Heart left ventricle (tissue), 16 donors: Measurements from ENCODE around the gene GAK. TPM values are rescaled to one million over a fixed set of nuclear protein-coding genes. Genes with fewer than 3 reads are reported as not detected.
"Not testable (repeated sequence)": the region's sequence is repeated elsewhere in the genome, so short reads cannot be mapped to it uniquely, and the experiment has no call there.

ENCODE experiments used
- ATAC-seq, 4 donors: fragments of 200-7000 bp; cut with Tn5 transposase; one replicate each; pipeline ENCODE4 v1.9.1; 2020 to 2022; ENCODE audit warnings: moderate library complexity in 4 of 4, mild to moderate bottlenecking in 3 of 4, moderate number of reproducible peaks in 1 of 4
- DNase-seq, 5 donors: peaks; one replicate each; pipeline ENCODE4 v3.0.0-alpha.2; 2020
- H3K27ac ChIP-seq, 12 donors: fragments of 200-600 bp; sonication (generic) in 4 of 12; one replicate each; pipeline versions ENCODE4 v1.5.0 to v1.8.0; 2016 to 2022; ENCODE audit warnings: mild to moderate bottlenecking in 2 of 12
- H3K27me3 ChIP-seq, 9 donors: fragments of 200-600 bp; sonication (generic) in 2 of 9; one replicate each; pipeline versions ENCODE4 v1.5.1 to v1.8.0; 2016 to 2022; ENCODE audit warnings: mild to moderate bottlenecking in 3 of 9
- H3K36me3 ChIP-seq, 9 donors: fragments of 200-600 bp; sonication (generic) in 2 of 9; one replicate each; pipeline versions ENCODE4 v1.5.0 to v1.8.0; 2018 to 2022; ENCODE audit warnings: mild to moderate bottlenecking in 2 of 9
- H3K4me1 ChIP-seq, 12 donors: fragments of 200-600 bp; sonication (generic) in 4 of 12; one replicate each; pipeline versions ENCODE4 v1.5.0 to v1.8.0; 2016 to 2022; ENCODE audit warnings: mild to moderate bottlenecking in 3 of 12
- H3K4me3 ChIP-seq, 12 donors: fragments of 200-600 bp; sonication (generic) in 4 of 12; one replicate each; pipeline versions ENCODE4 v1.5.0 to v1.8.0; 2017 to 2022; ENCODE audit warnings: mild to moderate bottlenecking in 9 of 12, moderate library complexity in 4 of 12
- H3K9me3 ChIP-seq, 12 donors: fragments of 200-600 bp; sonication (generic) in 4 of 12; one replicate each; pipeline versions ENCODE4 v1.5.0 to v1.8.0; 2016 to 2022; ENCODE audit warnings: mild to moderate bottlenecking in 1 of 12
- POLR2A ChIP-seq, 2 donors: fragments of 450-650 bp; IDR thresholded peaks; one replicate each; pipeline ENCODE4 v1.6.1; 2017; ENCODE audit warnings: antibody characterized with exemption in 2 of 2, mild to moderate bottlenecking in 2 of 2, moderate library complexity in 2 of 2
- WGBS, 4 donors: extraction: QIAGEN DNeasy Blood & Tissue Kit in 2 of 4; methylation state at CpG; one replicate each; pipeline versions ENCODE4 v1.1.5 to v1.1.7; 2013 to 2018; 5-methylcytosine and 5-hydroxymethylcytosine counted together
- intact Hi-C, 10 donors: fragments of 100-400 bp; cut with DNase I; formaldehyde crosslinking; loops; one replicate each; pipeline versions ENCODE4 v1.11.1 to v1.14.2; 2022
- long read RNA-seq, 3 donors: library from polyadenylated mRNA; unstranded; transcript quantifications; one replicate each; pipeline ENCODE4 v2.0.0, GENCODE V29; 2020 to 2021
- polyA plus RNA-seq, 2 donors: library from polyadenylated mRNA; stranded (reverse); fragments of 200-250 nt; gene quantifications; one replicate each; pipeline ENCODE4 v1.2.3, GENCODE V29; 2013
- total RNA-seq, 9 donors: library from RNA; depleted of rRNA in 2 of 9; stranded (reverse); fragments of >200 nt in 2 of 9; fragmentation: NEBNext Ultra II Directional in 3 of 9; extraction: Animal tissue kit (Norgen Biotek cat#: 25700) in 3 of 9; gene quantifications; one replicate each; pipeline versions ENCODE4 v1.1.0 to v1.2.4, GENCODE V29; 2016 to 2023
- TF ChIP-seq, protein P1 (sequence below), 12 donors: fragments of 200-600 bp; sonication (generic) in 4 of 12; IDR thresholded peaks; one replicate each; pipeline versions ENCODE4 v1.5.0 to v1.8.0; 2018 to 2022; ENCODE audit warnings: antibody characterized with exemption in 12 of 12, mild to moderate bottlenecking in 5 of 12
- donor health status: ischemic (EF 13 %, LVEDD 7.1; RV severe dilation, severe dysfunction).
- donor health status: healthy with polysubstance abuse.
- donor health status: DM: no; HTN: yes; CAD: no.
- donor health status: DM: no; HTN: no; CAD: no.
- donor health status: ischemic (EF 25% LVEDD 6.9; RV normal size, moderate dysfunction).
- donor health status: ischemic (EF 25% LVEDD 5.7; RV mildly dilated, moderate dysfunction).
- donor health status: healthy.
- donor health status: DM: yes; HTN: yes; CAD: no.
- donor health status: ischemic (EF 35%, LVEDD 5.7; RV mildly dilated, moderate dysfunction).
- donor health status: nonischemic (EF 11% LVEDD 7.7; RV severe dilation, severe dysfunction).
- donor health status: DM: yes; HTN: yes; CAD: no.
- donor health status: PGD.
- donor health status: ischemic (EF 29% LVEDD 5.4; RV normal size, mild dysfunction).
- donor health status: nonischemic (EF 23%, LVEDD 6.1; RV moderate dilation, normal function).

The GAK gene
- total RNA-seq (10 to 100 TPM; 22.8 to 55.1 (median 32.5) TPM), polyA plus RNA-seq (10 to 100 TPM; 51.8 to 52.3 TPM)
- long read RNA-seq, donor 1, full-length matches to known transcripts, result 3 of 23 reads
- long read RNA-seq, donor 1, partial matches to known transcripts, result 10 of 23 reads
- long read RNA-seq, donor 1, other reads (novel, unspliced or antisense), result 10 of 23 reads
- long read RNA-seq, donor 2, full-length matches to known transcripts, result 9 of 48 reads
- long read RNA-seq, donor 2, partial matches to known transcripts, result 18 of 48 reads
- long read RNA-seq, donor 2, other reads (novel, unspliced or antisense), result 21 of 48 reads
- long read RNA-seq, donor 3, full-length matches to known transcripts, result 3 of 43 reads
- long read RNA-seq, donor 3, partial matches to known transcripts, result 22 of 43 reads
- long read RNA-seq, donor 3, other reads (novel, unspliced or antisense), result 18 of 43 reads

- 0% methylated on average over 34 to 99 of the region's 99 CpGs for WGBS, 4 donors
- H3K36me3 ChIP-seq, result no peaks in the 10 kb centered on the region
- intact Hi-C loops, result loop anchor here in 3 of 10 donors (2.0 to 10.0 kb wide), 6 partner anchors 40 to 150 kb away; partner anchors contain the start of genes DGKQ (in 1 of the 3) and IDUA (in 1 of the 3)
Observed at GRCh38 chr4:931960-932712, at the start of gene GAK, which contains the start of gene TMEM175. Gene GAK (minus strand): TSS chr4:932316. CDS start chr4:932187, 129 bp downstream. Gene TMEM175 (plus strand): TSS chr4:932460. CDS start chr4:947740, 15,280 bp downstream.

DNA sequence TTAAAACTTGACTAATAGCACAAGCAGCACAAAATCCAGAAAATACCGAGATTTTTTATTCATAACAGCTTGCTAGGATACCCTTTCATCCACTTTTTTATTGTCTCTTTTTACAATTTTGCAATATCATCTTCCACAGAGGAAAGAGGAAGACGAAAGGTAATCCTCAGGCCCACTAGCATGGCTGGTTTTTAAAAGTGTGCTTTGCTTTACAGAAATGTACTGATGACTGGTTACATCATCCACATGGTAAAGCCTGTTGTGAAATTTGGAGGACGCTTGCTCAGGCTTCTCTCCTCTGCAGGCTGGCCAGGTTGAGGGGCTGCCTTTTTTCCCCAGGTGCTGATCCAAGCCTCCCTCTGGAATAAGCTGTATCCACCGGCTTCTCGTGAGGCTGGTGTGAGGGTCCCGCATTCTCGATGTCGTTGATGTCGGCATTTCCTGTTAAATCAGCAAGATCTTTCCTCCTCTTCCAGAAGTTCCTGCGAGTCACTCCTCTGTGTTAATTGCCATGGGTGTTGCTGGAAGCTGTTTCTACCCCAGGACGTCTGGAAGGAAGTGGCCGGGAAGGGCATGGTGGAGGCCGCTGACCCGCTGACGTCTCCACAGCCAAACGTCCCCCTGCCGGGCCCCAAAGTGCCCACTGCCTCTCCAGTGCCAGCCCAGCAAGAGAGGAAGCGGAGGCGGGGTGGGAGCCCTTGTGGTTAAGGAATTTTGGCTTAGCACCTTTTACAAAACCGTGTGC, 47.0 kb upstream of the GAK start:
- no peaks in the 10 kb centered on the region for H3K36me3 ChIP-seq
- intact Hi-C loops, result no loop called here
- peaks cover 0 to 17% (median 0%) of the 10 kb centered on the region in 12 donors for H3K4me1 ChIP-seq
- no peak for TF ChIP-seq POLR2A (IDR thresholded peaks at IDR 0.05)
- TF ChIP-seq, protein P1, sequence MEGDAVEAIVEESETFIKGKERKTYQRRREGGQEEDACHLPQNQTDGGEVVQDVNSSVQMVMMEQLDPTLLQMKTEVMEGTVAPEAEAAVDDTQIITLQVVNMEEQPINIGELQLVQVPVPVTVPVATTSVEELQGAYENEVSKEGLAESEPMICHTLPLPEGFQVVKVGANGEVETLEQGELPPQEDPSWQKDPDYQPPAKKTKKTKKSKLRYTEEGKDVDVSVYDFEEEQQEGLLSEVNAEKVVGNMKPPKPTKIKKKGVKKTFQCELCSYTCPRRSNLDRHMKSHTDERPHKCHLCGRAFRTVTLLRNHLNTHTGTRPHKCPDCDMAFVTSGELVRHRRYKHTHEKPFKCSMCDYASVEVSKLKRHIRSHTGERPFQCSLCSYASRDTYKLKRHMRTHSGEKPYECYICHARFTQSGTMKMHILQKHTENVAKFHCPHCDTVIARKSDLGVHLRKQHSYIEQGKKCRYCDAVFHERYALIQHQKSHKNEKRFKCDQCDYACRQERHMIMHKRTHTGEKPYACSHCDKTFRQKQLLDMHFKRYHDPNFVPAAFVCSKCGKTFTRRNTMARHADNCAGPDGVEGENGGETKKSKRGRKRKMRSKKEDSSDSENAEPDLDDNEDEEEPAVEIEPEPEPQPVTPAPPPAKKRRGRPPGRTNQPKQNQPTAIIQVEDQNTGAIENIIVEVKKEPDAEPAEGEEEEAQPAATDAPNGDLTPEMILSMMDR (IDR thresholded peaks at IDR 0.05), result no peak
- H3K4me3 ChIP-seq, result peak overlapping the region in 1 of 12 donors; percentile 2
- H3K27ac ChIP-seq, result peak overlapping the region in 1 of 12 donors; percentile 46
- no peaks in the 10 kb centered on the region for H3K27me3 ChIP-seq
- H3K9me3 ChIP-seq, result no peaks in the 10 kb centered on the region
- 45 to 52% (median 49%) methylated on average over 19 to 20 of the region's 20 CpGs for WGBS, 4 donors
- ATAC-seq, result no peak
- no peak for DNase-seq

More at GRCh38 chr4:931960-932712, at the start of gene GAK, which contains the start of gene TMEM175:
- H3K4me3 ChIP-seq, result peak within 1 kb of the TSS; percentile 75 to 100 (median 94)
- no peaks in the 10 kb centered on the region for H3K9me3 ChIP-seq
- DNase-seq (peak; percentile 95 to 99 (median 96)), ATAC-seq (peak; percentile 99)
- peaks cover 11 to 59% (median 35%) of the 10 kb centered on the region in 12 donors for H3K4me1 ChIP-seq
- peak; percentile 63 to 89 for TF ChIP-seq POLR2A (IDR thresholded peaks at IDR 0.05)
- TF ChIP-seq, protein P1 (IDR thresholded peaks at IDR 0.05), result peak in 2 of 12 donors; percentile 2 to 6
- peak within 1 kb of the TSS; percentile 48 to 96 (median 88) for H3K27ac ChIP-seq
- H3K27me3 ChIP-seq, result no peaks in the 10 kb centered on the region

- 95 to 99% (median 95%) methylated on average over 11 to 24 of the region's 25 CpGs for WGBS, 4 donors
- H3K27me3 ChIP-seq, H3K36me3 ChIP-seq, H3K9me3 ChIP-seq, ATAC-seq, H3K27ac ChIP-seq, DNase-seq, intact Hi-C loops, H3K4me3 ChIP-seq: not testable (repeated sequence)
- H3K4me1 ChIP-seq, result peaks cover 8 to 40% (median 18%) of the 10 kb centered on the region in 12 donors
Observed at GRCh38 chr4:976016-976415, 43.9 kb upstream of the GAK start.

DNA sequence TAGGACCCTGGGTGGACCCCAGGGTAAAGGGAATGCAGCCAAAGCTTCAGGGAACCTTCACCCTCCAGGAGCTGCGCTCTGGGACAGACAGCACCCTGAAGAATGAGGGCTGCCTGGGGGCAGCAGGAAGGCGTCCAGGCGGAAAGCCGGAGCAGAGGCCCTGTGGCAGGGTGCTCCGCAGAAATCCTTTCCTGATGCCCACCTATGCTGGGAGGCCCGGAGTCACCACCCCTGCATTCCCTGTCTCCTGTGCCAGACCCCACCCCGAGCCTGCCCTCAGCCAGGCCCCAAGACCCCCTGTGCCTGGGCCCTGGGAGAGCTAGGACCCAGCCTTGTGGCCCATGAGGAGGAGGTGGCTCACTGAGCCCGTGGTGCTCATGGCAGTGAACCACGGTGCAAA, 42.6 kb upstream of the GAK start:
- intact Hi-C loops, result loop anchor here in 1 of 10 donors (5.0 kb wide), 1 partner anchor 42 kb away; the partner anchor contains the start of genes GAK and TMEM175

More for the DNA sequence above, 42.6 kb upstream of the GAK start:
- WGBS, 4 donors, result 85 to 95% (median 90%) methylated on average over 2 to 9 of the region's 9 CpGs
- Histone ChIP-seq H3K4me3 (no peak overlapping the region), H3K9me3 (no peaks in the 10 kb centered on the region), H3K4me1 (peaks cover 8 to 42% (median 19%) of the 10 kb centered on the region in 12 donors), H3K36me3 (no peaks in the 10 kb centered on the region), H3K27me3 (no peaks in the 10 kb centered on the region), H3K27ac (no peak overlapping the region)
- DNase-seq, result peak in 1 of 5 donors; percentile 16
- ATAC-seq, result no peak
- TF ChIP-seq, protein P1 (IDR thresholded peaks at IDR 0.05), result no peak
- TF ChIP-seq POLR2A (IDR thresholded peaks at IDR 0.05), result no peak
